CD4-positive, alpha-beta T cell treated with Interleukin-6 for 4 hours (primary cell): Measurements from ENCODE around the gene KCNQ1.
A peak's percentile ranks its signal among the peaks of the same experiment; 100 is the strongest.

Source experiments
- DNase-seq: peaks from one replicate; pipeline ENCODE4 v3.0.0-alpha.2; 2020; ENCODE audit warnings: mixed read lengths

KCNQ1 gene

GRCh38 chr11:2425506-2425905 is 19.3 kb upstream of the KCNQ1 start:
- DNase-seq = no peak

GRCh38 chr11:2426221-2426620 is 18.6 kb upstream of the KCNQ1 start:
- no peak for DNase-seq

GRCh38 chr11:2426826-2427521 is 17.8 kb upstream of the KCNQ1 start:
- DNase-seq = no peak

- no peak for DNase-seq
Observed at GRCh38 chr11:2427721-2428321, 17.0 kb upstream of the KCNQ1 start.

- DNase-seq = peak; percentile 92
Observed at GRCh38 chr11:2428322-2428795, 16.4 kb upstream of the KCNQ1 start.

- no peak for DNase-seq
Observed at GRCh38 chr11:2431395-2431794, 13.4 kb upstream of the KCNQ1 start.

- DNase-seq = no peak
Observed at GRCh38 chr11:2432171-2432621, 12.6 kb upstream of the KCNQ1 start.

GRCh38 chr11:2432628-2433071 is 12.2 kb upstream of the KCNQ1 start:
- DNase-seq = no peak

GRCh38 chr11:2433106-2433925 is 11.5 kb upstream of the KCNQ1 start:
- DNase-seq = no peak

GRCh38 chr11:2434008-2434407 is 10.8 kb upstream of the KCNQ1 start:
- DNase-seq = no peak

- no peak for DNase-seq
Observed at GRCh38 chr11:2434506-2435255, 10.1 kb upstream of the KCNQ1 start.

GRCh38 chr11:2435288-2436012 is 9.4 kb upstream of the KCNQ1 start:
- DNase-seq = no peak

- no peak for DNase-seq
Observed at GRCh38 chr11:2436013-2436520, 8.7 kb upstream of the KCNQ1 start.

- no peak for DNase-seq
Observed at GRCh38 chr11:2436521-2437031, 8.2 kb upstream of the KCNQ1 start.

GRCh38 chr11:2437516-2437915 is 7.3 kb upstream of the KCNQ1 start:
- DNase-seq = no peak

- DNase-seq = no peak
Observed at GRCh38 chr11:2439820-2440219, 5.0 kb upstream of the KCNQ1 start.

GRCh38 chr11:2440646-2441045 is 4.2 kb upstream of the KCNQ1 start:
- no peak for DNase-seq

GRCh38 chr11:2441171-2441570 is 3.6 kb upstream of the KCNQ1 start:
- no peak for DNase-seq

GRCh38 chr11:2442589-2442988 is 2.2 kb upstream of the KCNQ1 start:
- DNase-seq = peak; percentile 29

GRCh38 chr11:2443406-2443805 is 1.4 kb upstream of the KCNQ1 start:
- DNase-seq = no peak
